Raji (cell line): ENCODE measurements around the gene TOR1AIP2.

Source experiments
- POLR2A ChIP-seq: IDR thresholded peaks from 2 replicates; pipeline ENCODE4 v1.6.1; 2011; ENCODE audit warnings: low read depth, low read length, control low read depth; ENCODE audit not compliant: insufficient read depth

The TOR1AIP2 gene

DNA sequence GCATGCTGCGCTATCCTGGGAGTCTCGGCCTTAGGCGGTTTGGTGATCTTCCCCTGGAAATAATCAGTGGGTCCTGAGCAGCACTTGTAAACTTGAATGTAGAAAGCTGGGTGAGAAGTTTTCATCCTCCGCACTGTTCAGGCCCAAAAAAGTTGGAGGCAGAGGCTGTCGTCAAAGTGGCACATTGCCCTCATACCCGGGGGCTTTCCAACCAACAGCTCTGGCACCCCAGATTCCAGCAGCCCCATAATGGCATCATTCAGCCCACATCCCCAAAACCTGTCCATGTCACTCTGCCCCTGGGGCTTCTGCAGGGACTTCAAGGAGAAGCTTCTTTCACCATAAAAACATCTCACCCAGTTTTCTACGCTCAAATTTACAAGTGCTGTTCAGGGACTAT lies 59.3 kb downstream of the TOR1AIP2 start:
- TF ChIP-seq POLR2A = no peak

DNA sequence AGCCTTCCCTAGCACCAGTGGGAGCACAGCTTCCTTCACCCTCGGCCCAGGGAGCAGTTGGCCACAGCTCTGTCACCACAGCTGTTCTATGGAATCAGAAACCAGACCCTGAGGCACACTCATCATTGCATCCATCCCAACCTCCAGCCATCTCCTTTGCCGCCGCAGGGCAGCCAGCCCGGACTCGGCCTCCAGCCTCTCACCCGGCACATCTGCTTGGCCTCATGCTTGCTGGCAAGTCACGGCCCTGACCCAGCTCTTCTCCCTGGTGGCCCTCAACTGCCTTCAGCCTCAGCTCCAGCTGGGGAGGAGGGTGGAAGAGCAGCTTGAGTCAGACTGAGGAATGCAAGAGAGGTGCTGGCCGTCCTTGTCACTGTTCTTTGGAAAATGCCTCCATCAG lies 59.8 kb downstream of the TOR1AIP2 start:
- no peak for TF ChIP-seq POLR2A

DNA sequence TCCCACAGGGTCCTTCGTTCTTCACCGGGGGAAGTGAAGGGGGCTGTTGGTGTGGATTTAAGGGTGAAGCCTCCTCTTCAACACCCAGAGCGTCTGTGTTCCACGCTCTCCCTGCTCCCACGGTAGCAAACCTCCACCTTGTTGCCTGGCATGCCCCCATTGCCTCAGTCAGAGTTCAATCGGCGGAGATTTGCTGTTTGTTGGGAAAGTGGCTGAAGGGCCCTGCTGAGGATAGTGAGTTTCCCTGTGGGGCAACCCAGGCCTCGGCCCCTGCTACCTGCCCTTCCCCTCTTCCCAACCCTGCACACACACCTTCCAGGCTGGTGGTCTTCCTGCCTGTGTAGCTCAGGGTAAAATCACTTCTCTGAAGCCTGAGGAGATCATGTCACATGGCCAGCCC lies 60.5 kb downstream of the TOR1AIP2 start:
- TF ChIP-seq POLR2A = no peak

DNA sequence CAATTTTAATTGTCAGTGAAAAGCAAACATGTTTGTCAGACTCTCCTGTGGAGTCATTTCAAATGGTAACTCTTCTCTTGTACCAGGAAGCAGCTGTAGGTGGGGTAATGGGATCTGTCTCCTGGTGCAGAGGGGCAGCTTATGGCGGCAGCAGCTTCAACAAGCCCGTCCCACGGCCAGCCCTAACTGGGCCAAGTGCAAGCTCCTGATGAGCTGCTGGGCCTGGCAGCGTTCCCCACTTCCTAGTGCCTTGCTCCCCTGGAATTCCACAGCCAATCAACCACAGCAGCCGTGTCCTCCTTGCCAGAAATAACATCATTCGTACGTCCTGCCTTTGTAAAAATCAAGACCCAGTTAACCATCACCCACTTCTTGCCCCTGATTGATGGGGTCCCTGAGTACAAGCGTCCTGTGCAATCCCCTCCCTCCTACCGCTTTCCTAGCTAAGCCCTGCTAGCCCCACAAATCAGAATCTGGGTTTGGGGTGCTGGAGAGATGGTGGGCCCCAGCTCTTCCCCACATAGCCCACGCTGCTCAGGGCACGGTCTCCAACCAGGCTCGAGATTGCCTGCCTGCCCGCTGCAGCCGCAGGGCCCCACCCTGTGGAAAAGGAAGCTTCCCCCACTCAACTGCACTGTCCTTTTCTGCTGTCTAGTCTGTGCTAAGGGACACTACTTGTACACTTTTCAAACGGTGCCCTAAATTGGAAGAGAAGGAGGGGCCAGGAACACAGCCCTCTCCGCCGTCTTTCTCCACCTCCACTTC lies 61.2 kb downstream of the TOR1AIP2 start:
- no peak for TF ChIP-seq POLR2A

DNA sequence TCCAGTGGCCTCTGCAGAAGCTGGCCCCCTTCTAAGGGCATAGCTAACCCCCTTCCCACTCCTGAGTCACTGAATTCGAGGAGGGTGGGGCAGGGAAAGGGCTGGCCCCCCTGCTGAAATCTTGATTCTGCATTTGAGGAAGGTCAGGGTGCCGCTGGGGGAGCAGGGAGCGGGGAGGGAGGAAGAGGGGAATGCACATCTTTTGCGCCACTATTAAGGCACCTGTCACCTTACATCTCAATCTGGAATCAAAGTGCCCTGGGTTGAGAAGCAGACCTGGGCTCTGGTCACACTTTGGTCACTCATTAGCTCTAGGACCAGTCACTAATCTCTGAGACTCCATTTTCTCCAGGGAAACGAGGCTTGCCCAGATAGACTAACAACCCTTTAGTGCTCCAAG lies 62.0 kb downstream of the TOR1AIP2 start:
- no peak for TF ChIP-seq POLR2A

DNA sequence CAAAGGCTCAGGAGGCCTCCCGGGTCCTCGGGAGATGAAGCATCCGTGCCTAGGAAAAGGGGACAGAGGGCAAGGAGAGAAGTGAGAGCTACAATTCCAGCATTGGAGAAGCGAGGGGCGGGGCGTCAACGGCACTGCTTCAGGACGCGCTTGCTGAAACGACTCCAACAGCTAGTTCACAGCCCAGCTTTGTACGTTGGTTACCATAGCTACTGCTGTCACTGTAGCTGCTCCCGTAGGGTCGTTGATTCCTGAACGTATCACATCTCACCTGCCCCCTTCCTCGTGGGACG lies 63.1 kb downstream of the TOR1AIP2 start:
- no peak for TF ChIP-seq POLR2A

DNA sequence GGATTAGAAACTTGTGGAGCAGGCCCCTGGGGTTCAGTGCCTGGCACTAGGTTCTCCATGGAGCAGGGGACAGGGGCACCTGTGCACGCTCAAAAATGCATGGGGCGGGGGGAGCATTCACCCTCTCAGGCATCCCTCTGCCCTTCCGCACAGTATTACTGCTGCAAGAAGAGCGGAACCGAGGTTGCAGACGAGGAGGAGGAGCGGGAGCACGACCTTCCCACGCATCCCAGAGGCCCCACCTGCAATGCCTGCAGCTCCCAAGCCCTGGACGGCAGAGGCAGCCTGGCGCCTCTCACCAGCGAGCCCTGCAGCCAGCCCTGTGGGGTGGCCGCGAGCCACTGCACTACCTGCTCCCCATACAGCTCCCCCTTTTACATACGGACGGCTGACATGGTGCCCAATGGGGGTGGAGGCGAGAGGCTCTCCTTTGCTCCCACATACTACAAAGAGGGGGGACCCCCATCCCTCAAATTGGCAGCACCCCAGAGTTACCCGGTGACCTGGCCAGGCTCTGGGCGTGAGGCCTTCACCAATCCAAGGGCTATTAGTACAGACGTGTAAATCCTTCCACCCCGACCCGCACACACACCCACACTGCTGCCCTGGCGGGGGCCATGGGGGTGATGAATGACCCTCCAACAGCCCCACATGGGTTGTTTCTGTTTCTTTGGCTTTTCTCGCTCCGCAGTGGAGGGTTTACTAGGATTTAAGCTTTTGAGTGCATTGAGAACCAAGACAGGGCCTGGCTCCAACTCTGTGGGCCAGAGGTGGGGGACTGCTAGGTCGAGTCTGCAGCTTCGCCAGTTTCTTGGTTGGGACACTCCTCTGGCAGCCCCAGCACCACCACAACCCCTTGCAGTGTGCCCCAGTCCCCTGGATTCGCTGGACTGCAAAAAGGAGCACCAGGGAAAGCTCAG lies 63.7 kb downstream of the TOR1AIP2 start:
- no peak for TF ChIP-seq POLR2A

DNA sequence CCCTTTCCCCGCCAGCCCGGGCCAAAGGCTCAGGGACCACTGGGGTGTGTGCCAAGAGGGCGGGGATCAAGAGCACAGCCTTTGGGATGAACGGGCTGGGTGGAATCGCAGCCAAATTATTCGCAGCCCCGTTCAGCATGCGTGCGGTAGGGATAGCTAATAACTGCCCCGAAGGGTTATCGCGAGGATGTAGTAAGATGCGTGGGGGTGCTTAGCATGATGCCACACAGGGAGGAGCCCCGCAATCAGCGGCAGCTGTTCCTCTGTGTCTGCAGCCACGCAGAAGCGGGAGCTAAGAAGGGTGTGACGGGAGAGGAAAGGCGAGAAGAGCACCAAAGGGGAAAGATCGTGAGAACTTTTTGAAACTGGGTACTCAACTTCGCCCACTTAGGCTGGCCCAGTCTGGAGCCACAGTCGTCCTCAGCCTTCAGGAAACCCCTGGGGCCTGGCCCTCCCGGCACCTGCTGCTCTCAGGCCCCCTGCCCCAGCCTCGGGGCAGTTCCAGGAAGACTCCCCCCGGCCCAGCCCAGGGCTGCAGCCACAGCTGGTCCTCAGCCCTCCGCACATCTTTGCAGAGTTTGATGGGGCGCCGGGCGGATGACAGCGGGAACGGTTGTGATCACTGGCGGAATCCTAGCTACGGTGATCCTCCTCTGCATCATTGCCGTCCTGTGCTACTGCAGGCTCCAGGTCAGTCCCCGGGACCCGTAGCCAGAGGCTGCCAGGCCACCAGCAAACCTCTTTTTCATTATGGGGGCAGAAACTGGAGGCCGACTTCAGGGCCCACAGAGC lies 64.9 kb downstream of the TOR1AIP2 start:
- no peak for TF ChIP-seq POLR2A

DNA sequence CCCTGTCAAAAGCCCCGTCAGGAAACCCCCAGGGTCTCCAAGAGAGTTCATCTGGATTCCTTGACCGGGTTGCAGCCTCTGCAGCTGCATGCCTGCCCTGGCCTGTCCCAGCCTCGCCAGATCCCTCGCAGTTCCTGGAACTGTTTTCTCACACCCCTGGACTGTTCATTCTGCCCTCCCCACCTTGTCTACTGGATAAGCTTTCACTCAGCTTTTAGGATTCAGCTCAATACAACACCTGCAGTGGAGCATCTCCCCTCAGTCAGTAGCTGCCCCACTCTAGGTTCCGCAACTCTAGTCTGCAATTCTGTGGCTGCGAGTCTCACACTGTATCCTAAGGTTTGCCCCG lies 67.3 kb downstream of the TOR1AIP2 start:
- TF ChIP-seq POLR2A = no peak

DNA sequence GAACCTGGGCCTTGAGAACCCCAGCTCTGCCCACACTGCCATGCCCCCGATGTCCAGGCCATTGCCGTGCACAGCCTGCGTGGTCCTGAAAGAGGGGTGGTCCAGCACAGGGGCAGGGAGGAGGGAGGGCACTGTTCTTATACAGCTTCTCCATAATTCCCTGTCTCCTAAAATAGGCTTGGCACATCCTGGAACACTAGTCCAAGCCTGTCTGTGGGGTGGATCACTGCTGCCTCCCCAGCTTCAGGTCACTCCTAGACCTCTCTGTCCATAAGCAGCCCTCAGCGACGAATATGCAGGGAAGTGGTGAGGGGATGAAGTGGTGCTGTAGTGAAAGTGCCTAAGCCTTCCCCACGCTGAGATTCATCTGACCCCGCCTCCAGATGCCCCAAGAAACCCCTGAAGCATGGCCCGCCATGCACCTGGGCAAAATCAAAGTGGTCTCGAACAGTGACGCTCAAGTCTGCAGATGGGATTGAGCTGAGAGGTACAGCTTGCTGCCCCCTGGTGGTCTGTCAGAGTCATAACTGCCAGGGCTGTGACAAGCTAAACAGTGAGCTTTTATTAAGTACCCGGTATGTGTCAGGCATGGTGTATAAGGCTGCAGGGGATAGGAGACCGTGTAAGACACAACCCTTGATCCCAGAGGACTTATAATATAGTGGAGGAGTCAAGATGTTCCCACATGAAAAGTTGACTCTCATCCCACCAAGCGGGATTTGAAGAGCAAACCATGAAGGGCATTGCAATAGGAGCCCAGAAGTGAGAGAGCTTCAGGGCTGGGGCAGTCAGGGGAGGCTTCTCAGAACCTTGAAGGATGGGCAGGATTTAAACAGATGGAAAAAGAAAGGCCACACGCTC lies 67.9 kb downstream of the TOR1AIP2 start:
- TF ChIP-seq POLR2A = no peak

DNA sequence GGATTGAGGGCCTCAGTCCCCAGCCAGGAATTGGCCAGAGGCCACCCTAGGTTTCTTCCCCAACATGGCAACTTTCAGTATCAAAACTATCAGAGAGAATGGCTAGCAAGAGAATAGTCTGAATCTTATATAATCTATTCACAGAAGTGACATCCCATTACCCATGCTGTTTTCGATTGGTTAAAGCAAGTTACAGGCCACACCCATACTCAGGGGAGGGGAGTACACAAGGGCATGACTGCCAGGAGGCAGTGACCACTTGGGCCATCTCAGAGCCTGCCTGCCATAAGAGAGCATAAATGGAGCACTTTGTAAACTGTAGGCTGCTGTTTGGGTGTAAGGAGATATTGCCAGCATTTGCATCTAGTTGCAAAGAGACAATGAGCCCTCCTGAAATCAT lies 69.1 kb downstream of the TOR1AIP2 start:
- no peak for TF ChIP-seq POLR2A

DNA sequence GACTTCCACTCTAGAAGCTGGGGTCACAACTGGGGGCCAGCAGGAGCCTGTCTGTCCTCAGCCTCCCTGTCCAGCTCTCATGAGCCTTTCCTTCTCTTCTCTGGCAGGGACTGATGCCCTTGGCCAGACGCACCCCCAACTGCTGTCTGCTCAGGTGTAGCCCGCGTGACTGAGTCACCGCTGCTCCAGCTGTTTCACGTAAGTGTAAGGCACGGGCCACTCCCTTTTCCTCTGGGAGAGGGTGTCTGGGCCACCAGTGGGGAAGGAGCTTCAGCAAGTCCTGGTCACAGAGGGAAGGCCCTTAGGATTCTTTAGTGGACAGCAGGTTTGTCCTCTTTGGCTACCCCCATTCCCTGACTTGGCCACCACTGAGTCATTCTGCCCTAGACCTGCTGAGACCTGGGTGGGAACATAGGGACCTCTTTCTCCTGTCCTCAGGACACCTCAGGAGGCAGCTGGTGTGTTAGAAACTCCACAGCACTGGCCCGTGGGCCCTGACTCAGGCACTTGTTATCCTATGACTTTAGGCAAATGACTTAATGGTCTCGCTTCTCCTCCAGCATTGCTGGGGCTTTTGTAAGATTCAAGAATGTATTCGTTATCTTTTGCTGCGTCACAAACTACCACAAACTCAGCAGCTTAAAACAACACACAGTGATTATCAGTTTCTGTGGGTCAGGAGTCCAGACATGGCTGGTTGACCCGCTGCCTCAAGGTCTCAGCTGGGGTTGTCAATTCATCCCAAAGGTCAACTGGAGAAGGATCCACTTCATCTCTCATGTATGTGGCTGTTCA lies 69.7 kb downstream of the TOR1AIP2 start:
- TF ChIP-seq POLR2A = no peak

DNA sequence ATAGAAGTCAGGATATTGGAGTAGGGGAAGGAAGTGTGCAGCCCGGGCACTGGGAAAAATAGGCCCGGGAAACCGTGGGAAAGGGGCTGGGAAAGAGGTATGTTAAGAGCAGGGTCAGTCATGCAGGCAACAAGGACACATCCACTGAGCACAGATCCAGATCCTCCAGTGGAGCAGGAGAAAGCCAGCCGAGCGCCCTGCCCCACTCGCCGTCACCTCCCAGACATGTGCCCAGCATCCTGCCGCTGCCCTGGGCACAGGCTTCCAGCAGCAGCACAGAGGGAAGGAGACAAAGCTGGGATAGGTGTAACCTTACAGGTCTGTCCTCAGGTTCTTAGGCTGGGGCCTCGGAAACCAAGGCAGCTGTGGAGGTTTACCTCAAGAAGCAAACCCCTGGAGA lies 70.3 kb downstream of the TOR1AIP2 start:
- TF ChIP-seq POLR2A = no peak

DNA sequence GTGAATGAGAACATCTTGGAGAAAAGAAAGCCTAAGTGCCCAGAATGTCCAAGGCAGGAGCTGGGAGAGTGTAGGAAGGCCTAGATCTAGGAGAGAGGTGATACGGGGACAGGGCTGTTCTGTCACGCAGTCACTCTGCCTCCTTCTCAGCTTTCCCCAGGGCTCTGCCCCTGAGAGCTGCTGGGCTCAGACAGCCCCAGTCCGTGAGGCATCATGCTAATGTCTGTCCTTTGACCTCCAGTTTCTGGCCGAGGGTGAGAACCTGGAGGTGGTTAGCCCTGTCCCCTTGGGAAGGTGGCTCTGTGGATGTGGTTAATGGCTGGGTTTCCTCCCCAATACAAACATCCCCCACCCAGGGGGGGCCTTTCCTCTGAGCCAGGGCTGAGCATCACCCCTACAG lies 71.3 kb downstream of the TOR1AIP2 start:
- no peak for TF ChIP-seq POLR2A
